HEK293 (cell line): Measurements from ENCODE around the gene MICAL3.

Experiments
- CTCF ChIA-PET: fragments of 350-600 bp; formaldehyde crosslinking; extraction: SDS; loops from one replicate; lab custom pipeline; 2021; ENCODE audit warnings: antibody characterized with exemption; lab: Yijun Ruan, JAX
- POLR2A ChIA-PET: fragments of 300-600 bp; formaldehyde crosslinking; extraction: SDS; loops from one replicate; lab custom pipeline; 2020; ENCODE audit warnings: antibody characterized with exemption, inconsistent platforms; lab: Yijun Ruan, JAX
- H3K27ac ChIP-seq: fragments of 200-500 bp; sonication (Bioruptor generic); 2 replicates; pipeline ENCODE4 v1.5.1; 2014; ENCODE audit warnings: low read depth, low read length, control low read depth, inconsistent platforms; ENCODE audit errors: extremely low read depth
- H3K36me3 ChIP-seq, 2 experiments: fragments of 200-500 bp in 1 of 2; sonication (Bioruptor generic) in 1 of 2; 1 replicate in 1 of 2; 2 replicates in 1 of 2; pipeline ENCODE4 v1.5.1; 2014 to 2017; ENCODE audit warnings: inconsistent platforms in 2 of 2, low read length in 2 of 2; ENCODE audit not compliant: control insufficient read depth in 2 of 2, insufficient read depth in 1 of 2
- H3K4me1 ChIP-seq: fragments of 200-500 bp; sonication (Bioruptor generic); 2 replicates; pipeline ENCODE4 v1.5.1; 2014; ENCODE audit warnings: mild to moderate bottlenecking, low read length, inconsistent platforms; ENCODE audit not compliant: control insufficient read depth, insufficient read depth
- H3K4me3 ChIP-seq: 2 replicates; pipeline ENCODE4 v1.5.1; 2011; ENCODE audit warnings: low read depth, mild to moderate bottlenecking, control low read depth, low read length, moderate library complexity
- H3K9me3 ChIP-seq: fragments of 200-500 bp; sonication (Bioruptor generic); 2 replicates; pipeline ENCODE4 v1.5.1; 2014; ENCODE audit warnings: low read depth, low read length, inconsistent platforms; ENCODE audit not compliant: control insufficient read depth, insufficient read depth
- CTCF ChIP-seq: fragments of 450-650 bp; formaldehyde crosslinking; IDR thresholded peaks from 2 replicates; pipeline ENCODE4 v1.5.1; 2016; ENCODE audit warnings: missing biosample characterization, missing genetic modification characterization
- ELK4 ChIP-seq: IDR thresholded peaks from 2 replicates; pipeline ENCODE4 v1.6.1; 2011; ENCODE audit warnings: mild to moderate bottlenecking, low read depth, low read length, borderline replicate concordance
- GFI1B ChIP-seq: fragments of 450-650 bp; formaldehyde crosslinking; IDR thresholded peaks from 2 replicates; pipeline ENCODE4 v1.5.1; 2016; ENCODE audit warnings: missing biosample characterization, missing genetic modification characterization
- GLIS1 ChIP-seq: fragments of 450-650 bp; formaldehyde crosslinking; IDR thresholded peaks from 2 replicates; pipeline ENCODE4 v1.5.1; 2016; ENCODE audit warnings: missing biosample characterization, missing genetic modification characterization
- GLIS2 ChIP-seq: fragments of 450-650 bp; formaldehyde crosslinking; IDR thresholded peaks from 2 replicates; pipeline ENCODE4 v1.5.1; 2016; ENCODE audit warnings: missing biosample characterization, missing genetic modification characterization
- PRDM1 ChIP-seq: fragments of 450-650 bp; formaldehyde crosslinking; IDR thresholded peaks from 2 replicates; pipeline ENCODE4; 2016; ENCODE audit warnings: missing biosample characterization, missing genetic modification characterization
- PRDM10 ChIP-seq: fragments of 450-650 bp; formaldehyde crosslinking; IDR thresholded peaks from 2 replicates; pipeline ENCODE4 v1.5.1; 2016; ENCODE audit warnings: missing biosample characterization, missing genetic modification characterization
- SCRT1 ChIP-seq: fragments of 450-650 bp; formaldehyde crosslinking; IDR thresholded peaks from 2 replicates; pipeline ENCODE4 v1.5.1; 2016; ENCODE audit warnings: missing biosample characterization, missing genetic modification characterization, borderline replicate concordance
- SETDB1 ChIP-seq: IDR thresholded peaks from one replicate; pipeline ENCODE4 v1.6.1; 2017; ENCODE audit warnings: mild to moderate bottlenecking, low read length, moderate library complexity, mixed read lengths; ENCODE audit not compliant: insufficient read length
- SP2 ChIP-seq: fragments of 450-650 bp; formaldehyde crosslinking; IDR thresholded peaks from 2 replicates; pipeline ENCODE4 v1.5.1; 2016; ENCODE audit warnings: missing biosample characterization, missing genetic modification characterization
- YY1 ChIP-seq: fragments of 450-650 bp; formaldehyde crosslinking; IDR thresholded peaks from 2 replicates; pipeline ENCODE4 v1.5.1; 2018; ENCODE audit warnings: missing biosample characterization, missing genetic modification characterization
- ZBTB21 ChIP-seq: fragments of 450-650 bp; formaldehyde crosslinking; IDR thresholded peaks from 2 replicates; pipeline ENCODE4 v1.5.1; 2017; ENCODE audit warnings: missing biosample characterization, missing genetic modification characterization
- ZNF24 ChIP-seq: fragments of 450-650 bp; formaldehyde crosslinking; IDR thresholded peaks from 2 replicates; pipeline ENCODE4 v1.5.1; 2016; ENCODE audit warnings: missing biosample characterization, missing genetic modification characterization
- ZNF341 ChIP-seq: fragments of 450-650 bp; formaldehyde crosslinking; IDR thresholded peaks from 2 replicates; pipeline ENCODE4; 2016; ENCODE audit warnings: low read depth, missing biosample characterization, missing genetic modification characterization
- ZNF398 ChIP-seq: fragments of 450-650 bp; formaldehyde crosslinking; IDR thresholded peaks from 2 replicates; pipeline ENCODE4 v1.5.1; 2017; ENCODE audit warnings: missing biosample characterization, missing genetic modification characterization
- ZNF433 ChIP-seq: fragments of 450-650 bp; formaldehyde crosslinking; IDR thresholded peaks from 2 replicates; pipeline ENCODE4 v1.5.1; 2016; ENCODE audit warnings: missing biosample characterization, missing genetic modification characterization, low read depth
- ZNF530 ChIP-seq: fragments of 450-650 bp; formaldehyde crosslinking; IDR thresholded peaks from 2 replicates; pipeline ENCODE4 v1.5.1; 2016; ENCODE audit warnings: low read depth, missing biosample characterization, missing genetic modification characterization
- ZNF585B ChIP-seq: fragments of 450-650 bp; formaldehyde crosslinking; IDR thresholded peaks from 2 replicates; pipeline ENCODE4 v1.5.1; 2016; ENCODE audit warnings: missing biosample characterization, missing genetic modification characterization
- ZNF600 ChIP-seq: fragments of 450-650 bp; formaldehyde crosslinking; IDR thresholded peaks from 2 replicates; pipeline ENCODE4 v1.5.1; 2016; ENCODE audit warnings: missing biosample characterization, missing genetic modification characterization
- ZNF654 ChIP-seq: fragments of 450-650 bp; formaldehyde crosslinking; IDR thresholded peaks from 2 replicates; pipeline ENCODE4 v1.5.1; 2016; ENCODE audit warnings: low read depth, missing biosample characterization, missing genetic modification characterization
- ZNF677 ChIP-seq: fragments of 450-650 bp; IDR thresholded peaks from 2 replicates; pipeline ENCODE4 v1.5.0; 2018; ENCODE audit warnings: missing biosample characterization, mild to moderate bottlenecking, missing genetic modification characterization, moderate library complexity
- ZNF747 ChIP-seq: fragments of 450-650 bp; formaldehyde crosslinking; IDR thresholded peaks from 2 replicates; pipeline ENCODE4 v1.5.1; 2016; ENCODE audit warnings: missing biosample characterization, missing genetic modification characterization
- ZNF776 ChIP-seq: fragments of 450-650 bp; formaldehyde crosslinking; IDR thresholded peaks from 2 replicates; pipeline ENCODE4 v1.5.0; 2017; ENCODE audit warnings: missing biosample characterization, missing genetic modification characterization, borderline replicate concordance
- TF ChIP-seq, protein P1 (sequence below): fragments of 450-650 bp; formaldehyde crosslinking; optimal IDR thresholded peaks from 2 replicates; pipeline ENCODE3; 2016; ENCODE audit warnings: missing biosample characterization, mild to moderate bottlenecking, missing genetic modification characterization
- TF ChIP-seq, protein P2 (sequence below): fragments of 450-650 bp; formaldehyde crosslinking; IDR thresholded peaks from 2 replicates; pipeline ENCODE4 v1.5.1; 2016; ENCODE audit warnings: missing biosample characterization, missing genetic modification characterization

The MICAL3 gene

DNA sequence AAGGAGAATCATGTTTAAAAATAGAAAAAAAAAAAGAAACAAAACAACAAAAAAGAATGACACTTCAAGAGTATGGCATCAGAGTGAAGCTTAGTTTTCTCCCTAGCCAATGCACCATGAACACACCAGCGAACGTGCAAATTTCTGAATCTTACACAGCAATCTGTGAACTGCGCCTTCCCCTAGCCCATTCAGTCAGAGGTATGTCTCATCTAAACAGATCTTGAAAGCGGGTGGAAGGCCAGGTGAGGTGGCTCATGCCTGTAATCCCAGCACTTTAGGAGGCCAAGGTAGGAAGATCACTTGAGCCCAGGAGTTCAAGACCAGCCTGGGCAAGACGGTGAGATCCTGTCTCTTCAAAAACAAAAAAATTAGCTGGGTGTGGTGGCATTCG lies 113.1 kb downstream of the MICAL3 start (continued):
- TF ChIP-seq, protein P1, sequence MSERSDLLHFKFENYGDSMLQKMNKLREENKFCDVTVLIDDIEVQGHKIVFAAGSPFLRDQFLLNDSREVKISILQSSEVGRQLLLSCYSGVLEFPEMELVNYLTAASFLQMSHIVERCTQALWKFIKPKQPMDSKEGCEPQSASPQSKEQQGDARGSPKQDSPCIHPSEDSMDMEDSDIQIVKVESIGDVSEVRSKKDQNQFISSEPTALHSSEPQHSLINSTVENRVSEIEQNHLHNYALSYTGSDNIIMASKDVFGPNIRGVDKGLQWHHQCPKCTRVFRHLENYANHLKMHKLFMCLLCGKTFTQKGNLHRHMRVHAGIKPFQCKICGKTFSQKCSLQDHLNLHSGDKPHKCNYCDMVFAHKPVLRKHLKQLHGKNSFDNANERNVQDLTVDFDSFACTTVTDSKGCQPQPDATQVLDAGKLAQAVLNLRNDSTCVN (tag by site-specific recombination): no peak
- TF ChIP-seq ZNF433: no peak

- Histone ChIP-seq H3K4me3 (no peak overlapping the region), H3K27ac (no peak overlapping the region), H3K9me3 (no peaks in the 10 kb centered on the region), H3K4me1 (peaks cover 10% of the 10 kb centered on the region), H3K36me3 (peaks cover 0 to 18% of the 10 kb centered on the region in 2 experiments; a peak in 1 of 3 replicates)
- ChIA-PET CTCF (interaction anchor here (0.5 to 3.7 kb wide), 12 partner anchors 8 to 166 kb away, joined by 3 to 44 read pairs (median 5); partner anchors contain the start of genes MICAL3 and PEX26), POLR2A (interaction anchor here (0.6 kb wide), 1 partner anchor 583 kb away, joined by 3 read pairs; no protein-coding TSS in a partner anchor)
- TF ChIP-seq ZNF585B (tag by site-specific recombination) (no peak), PRDM10 (peak; percentile 8; the same call in 1 of the 2 replicates), GLIS2 (no peak), YY1 (tag by site-specific recombination) (no peak), PRDM1 (peak; percentile 29; the same call in 1 of the 2 replicates), ZNF747 (tag by site-specific recombination) (no peak), ZNF600 (tag by site-specific recombination) (peak; percentile 57), SCRT1 (tag by site-specific recombination) (no peak), ELK4 (no peak), ZNF341 (tag by site-specific recombination) (peak; percentile 69), CTCF (peak; percentile 60; the same call in 1 of the 2 replicates), GLIS1 (tag by site-specific recombination) (peak; percentile 38), ZNF776 (tag by site-specific recombination) (no peak), ZBTB21 (no peak), ZNF530 (no peak), ZNF24 (tag by site-specific recombination) (no peak), SP2 (tag by site-specific recombination) (peak; percentile 34), SETDB1 (no peak), GFI1B (no peak), ZNF677 (tag by site-specific recombination) (no peak), ZNF398 (tag by site-specific recombination) (0 out of 2 replicates have a peak, but pooled peaks have one; percentile 16), ZNF654 (tag by site-specific recombination) (peak; percentile 65)
- TF ChIP-seq, protein P2, sequence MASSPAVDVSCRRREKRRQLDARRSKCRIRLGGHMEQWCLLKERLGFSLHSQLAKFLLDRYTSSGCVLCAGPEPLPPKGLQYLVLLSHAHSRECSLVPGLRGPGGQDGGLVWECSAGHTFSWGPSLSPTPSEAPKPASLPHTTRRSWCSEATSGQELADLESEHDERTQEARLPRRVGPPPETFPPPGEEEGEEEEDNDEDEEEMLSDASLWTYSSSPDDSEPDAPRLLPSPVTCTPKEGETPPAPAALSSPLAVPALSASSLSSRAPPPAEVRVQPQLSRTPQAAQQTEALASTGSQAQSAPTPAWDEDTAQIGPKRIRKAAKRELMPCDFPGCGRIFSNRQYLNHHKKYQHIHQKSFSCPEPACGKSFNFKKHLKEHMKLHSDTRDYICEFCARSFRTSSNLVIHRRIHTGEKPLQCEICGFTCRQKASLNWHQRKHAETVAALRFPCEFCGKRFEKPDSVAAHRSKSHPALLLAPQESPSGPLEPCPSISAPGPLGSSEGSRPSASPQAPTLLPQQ (tag by site-specific recombination): no peak
Measured at GRCh38 chr22:17910561-17911311, 113.6 kb downstream of the MICAL3 start.
